HepG2 (cell line): ENCODE measurements around the gene KRT6C.

Source experiments
- ARHGAP35 ChIP-seq: sonication (generic); formaldehyde crosslinking; IDR thresholded peaks from 2 replicates; pipeline ENCODE4 v1.9.0; 2022; ENCODE audit warnings: mild to moderate bottlenecking, inconsistent platforms, moderate library complexity, missing genetic modification reagents, borderline replicate concordance
- EP300 ChIP-seq, 3 experiments: sonication (generic) in 1 of 3; formaldehyde crosslinking in 1 of 3; IDR thresholded peaks; 2 replicates each; pipeline versions ENCODE4 v1.5.1 to v1.6.1; 2011 to 2020; ENCODE audit warnings: low read depth in 2 of 3, low read length in 2 of 3, borderline replicate concordance in 1 of 3, improper control_type of control experiment in 1 of 3, mild to moderate bottlenecking in 1 of 3, missing genetic modification reagents in 1 of 3, moderate library complexity in 1 of 3
- MAZ ChIP-seq, 2 experiments: sonication (generic) in 1 of 2; formaldehyde crosslinking in 1 of 2; IDR thresholded peaks; 2 replicates each; pipeline versions ENCODE4 v1.5.0 to v1.6.1; 2012 to 2020; ENCODE audit warnings: low read depth in 2 of 2, mild to moderate bottlenecking in 2 of 2, borderline replicate concordance in 1 of 2, improper control_type of control experiment in 1 of 2, low read length in 1 of 2, missing genetic modification reagents in 1 of 2, moderate library complexity in 1 of 2
- MTA1 ChIP-seq: sonication (generic); formaldehyde crosslinking; IDR thresholded peaks from 2 replicates; pipeline ENCODE4 v1.4.0; 2020; ENCODE audit warnings: missing genetic modification reagents, mild to moderate bottlenecking, borderline replicate concordance
- TF ChIP-seq, protein P1 (sequence below): IDR thresholded peaks from 2 replicates; pipeline ENCODE4 v1.6.1; 2016; ENCODE audit warnings: low read depth
- TF ChIP-seq, protein P2 (sequence below): sonication (generic); formaldehyde crosslinking; IDR thresholded peaks from 2 replicates; pipeline ENCODE4 v1.8.1; 2023; ENCODE audit warnings: mild to moderate bottlenecking, inconsistent platforms, moderate library complexity, missing genetic modification reagents, borderline replicate concordance
- TF ChIP-seq, protein P3 (sequence below): sonication (generic); formaldehyde crosslinking; IDR thresholded peaks from 2 replicates; pipeline ENCODE4 v1.5.1; 2020; ENCODE audit warnings: missing genetic modification reagents, mild to moderate bottlenecking, borderline replicate concordance
- TF ChIP-seq, protein P4 (sequence below): sonication (generic); formaldehyde crosslinking; IDR thresholded peaks from 2 replicates; pipeline ENCODE4 v1.5.0; 2020; ENCODE audit warnings: missing genetic modification reagents

DNA sequence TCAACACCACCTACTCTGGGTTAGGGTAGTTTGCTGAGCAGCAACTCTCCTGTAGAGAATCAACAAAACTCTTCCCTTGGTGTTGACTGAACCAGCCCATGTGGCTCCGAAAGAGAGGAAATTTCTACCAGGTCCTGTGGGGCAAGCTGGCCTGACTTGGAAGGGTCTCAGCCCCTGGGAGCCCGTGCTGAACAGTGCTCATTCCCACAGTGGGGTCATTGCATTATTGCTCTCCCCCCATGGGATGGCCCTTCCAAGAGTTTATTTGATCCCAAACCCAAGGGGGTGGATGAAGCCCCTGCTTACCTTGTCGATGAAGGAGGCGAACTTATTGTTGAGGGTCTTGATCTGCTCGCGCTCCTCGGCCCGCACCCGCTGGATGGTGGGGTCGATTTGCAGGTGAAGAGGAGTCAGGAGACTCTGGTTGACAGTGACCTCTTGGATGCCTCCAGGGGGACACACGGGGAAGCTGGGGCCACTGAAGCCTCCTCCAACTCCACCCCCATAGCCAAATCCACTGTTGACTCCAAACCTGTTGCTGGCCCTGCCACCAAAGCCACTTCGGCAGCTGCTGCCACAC is 40.0 kb downstream of the KRT6C start:
- TF ChIP-seq, protein P1, sequence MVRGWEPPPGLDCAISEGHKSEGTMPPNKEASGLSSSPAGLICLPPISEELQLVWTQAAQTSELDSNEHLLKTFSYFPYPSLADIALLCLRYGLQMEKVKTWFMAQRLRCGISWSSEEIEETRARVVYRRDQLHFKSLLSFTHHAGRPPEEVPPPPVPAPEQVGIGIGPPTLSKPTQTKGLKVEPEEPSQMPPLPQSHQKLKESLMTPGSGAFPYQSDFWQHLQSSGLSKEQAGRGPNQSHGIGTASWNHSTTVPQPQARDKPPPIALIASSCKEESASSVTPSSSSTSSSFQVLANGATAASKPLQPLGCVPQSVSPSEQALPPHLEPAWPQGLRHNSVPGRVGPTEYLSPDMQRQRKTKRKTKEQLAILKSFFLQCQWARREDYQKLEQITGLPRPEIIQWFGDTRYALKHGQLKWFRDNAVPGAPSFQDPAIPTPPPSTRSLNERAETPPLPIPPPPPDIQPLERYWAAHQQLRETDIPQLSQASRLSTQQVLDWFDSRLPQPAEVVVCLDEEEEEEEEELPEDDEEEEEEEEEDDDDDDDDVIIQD (CRISPR knock-in tag) = no peak
- TF ChIP-seq, protein P2, sequence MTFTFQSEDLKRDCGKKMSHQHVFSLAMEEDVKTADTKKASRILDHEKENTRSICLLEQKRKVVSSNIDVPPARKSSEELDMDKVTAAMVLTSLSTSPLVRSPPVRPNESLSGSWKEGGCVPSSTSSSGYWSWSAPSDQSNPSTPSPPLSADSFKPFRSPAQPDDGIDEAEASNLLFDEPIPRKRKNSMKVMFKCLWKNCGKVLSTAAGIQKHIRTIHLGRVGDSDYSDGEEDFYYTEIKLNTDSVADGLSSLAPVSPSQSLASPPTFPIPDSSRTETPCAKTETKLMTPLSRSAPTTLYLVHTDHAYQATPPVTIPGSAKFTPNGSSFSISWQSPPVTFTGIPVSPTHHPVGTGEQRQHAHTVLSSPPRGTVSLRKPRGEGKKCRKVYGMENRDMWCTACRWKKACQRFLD (CRISPR knock-in tag) = no peak
- TF ChIP-seq, protein P3, sequence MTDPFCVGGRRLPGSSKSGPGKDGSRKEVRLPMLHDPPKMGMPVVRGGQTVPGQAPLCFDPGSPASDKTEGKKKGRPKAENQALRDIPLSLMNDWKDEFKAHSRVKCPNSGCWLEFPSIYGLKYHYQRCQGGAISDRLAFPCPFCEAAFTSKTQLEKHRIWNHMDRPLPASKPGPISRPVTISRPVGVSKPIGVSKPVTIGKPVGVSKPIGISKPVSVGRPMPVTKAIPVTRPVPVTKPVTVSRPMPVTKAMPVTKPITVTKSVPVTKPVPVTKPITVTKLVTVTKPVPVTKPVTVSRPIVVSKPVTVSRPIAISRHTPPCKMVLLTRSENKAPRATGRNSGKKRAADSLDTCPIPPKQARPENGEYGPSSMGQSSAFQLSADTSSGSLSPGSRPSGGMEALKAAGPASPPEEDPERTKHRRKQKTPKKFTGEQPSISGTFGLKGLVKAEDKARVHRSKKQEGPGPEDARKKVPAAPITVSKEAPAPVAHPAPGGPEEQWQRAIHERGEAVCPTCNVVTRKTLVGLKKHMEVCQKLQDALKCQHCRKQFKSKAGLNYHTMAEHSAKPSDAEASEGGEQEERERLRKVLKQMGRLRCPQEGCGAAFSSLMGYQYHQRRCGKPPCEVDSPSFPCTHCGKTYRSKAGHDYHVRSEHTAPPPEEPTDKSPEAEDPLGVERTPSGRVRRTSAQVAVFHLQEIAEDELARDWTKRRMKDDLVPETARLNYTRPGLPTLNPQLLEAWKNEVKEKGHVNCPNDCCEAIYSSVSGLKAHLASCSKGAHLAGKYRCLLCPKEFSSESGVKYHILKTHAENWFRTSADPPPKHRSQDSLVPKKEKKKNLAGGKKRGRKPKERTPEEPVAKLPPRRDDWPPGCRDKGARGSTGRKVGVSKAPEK (CRISPR knock-in tag) = no peak
- TF ChIP-seq EP300 (IDR thresholded peaks at IDR 0.05; ENCODE audit: low read depth in 2 of 2, low read length in 2 of 2) (no peak), EP300 (CRISPR knock-in tag; IDR thresholded peaks at IDR 0.05; ENCODE audit: borderline replicate concordance) (no peak), MAZ (IDR thresholded peaks at IDR 0.05; ENCODE audit: borderline replicate concordance, low read depth, low read length) (no peak), MAZ (CRISPR knock-in tag; IDR thresholded peaks at IDR 0.05; ENCODE audit: low read depth) (no peak), ARHGAP35 (CRISPR knock-in tag) (no peak), MTA1 (CRISPR knock-in tag) (no peak)
- TF ChIP-seq, protein P4, sequence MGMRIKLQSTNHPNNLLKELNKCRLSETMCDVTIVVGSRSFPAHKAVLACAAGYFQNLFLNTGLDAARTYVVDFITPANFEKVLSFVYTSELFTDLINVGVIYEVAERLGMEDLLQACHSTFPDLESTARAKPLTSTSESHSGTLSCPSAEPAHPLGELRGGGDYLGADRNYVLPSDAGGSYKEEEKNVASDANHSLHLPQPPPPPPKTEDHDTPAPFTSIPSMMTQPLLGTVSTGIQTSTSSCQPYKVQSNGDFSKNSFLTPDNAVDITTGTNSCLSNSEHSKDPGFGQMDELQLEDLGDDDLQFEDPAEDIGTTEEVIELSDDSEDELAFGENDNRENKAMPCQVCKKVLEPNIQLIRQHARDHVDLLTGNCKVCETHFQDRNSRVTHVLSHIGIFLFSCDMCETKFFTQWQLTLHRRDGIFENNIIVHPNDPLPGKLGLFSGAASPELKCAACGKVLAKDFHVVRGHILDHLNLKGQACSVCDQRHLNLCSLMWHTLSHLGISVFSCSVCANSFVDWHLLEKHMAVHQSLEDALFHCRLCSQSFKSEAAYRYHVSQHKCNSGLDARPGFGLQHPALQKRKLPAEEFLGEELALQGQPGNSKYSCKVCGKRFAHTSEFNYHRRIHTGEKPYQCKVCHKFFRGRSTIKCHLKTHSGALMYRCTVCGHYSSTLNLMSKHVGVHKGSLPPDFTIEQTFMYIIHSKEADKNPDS (CRISPR knock-in tag) = no peak
